GM19455 (cell line): Measurements from ENCODE around the gene TENT5A.
"Not testable (repeated sequence)": the region's sequence is repeated elsewhere in the genome, so short reads cannot be mapped to it uniquely, and the experiment has no call there.

ENCODE experiments used
- ATAC-seq: cut with Tn5 transposase; IDR thresholded peaks from one replicate; pipeline ENCODE4 v1.9.1; 2021; ENCODE audit not compliant: unreplicated experiment

TENT5A gene

GRCh38 chr6:81751388-81752083, 945 bp downstream of the TENT5A start:
- ATAC-seq: no peak

- no peak for ATAC-seq
These were observed 1.6 kb downstream of the TENT5A start for GRCh38 chr6:81750681-81751387.

- no peak for ATAC-seq
These were observed 2.3 kb downstream of the TENT5A start for GRCh38 chr6:81750200-81750599.

GRCh38 chr6:81749707-81750106, 2.8 kb downstream of the TENT5A start:
- ATAC-seq: no peak

- no peak for ATAC-seq
These were observed 3.5 kb downstream of the TENT5A start for GRCh38 chr6:81748994-81749393.

- no peak for ATAC-seq
These were observed 5.2 kb downstream of the TENT5A start for GRCh38 chr6:81747327-81747726.

GRCh38 chr6:81744131-81744530, 8.3 kb downstream of the TENT5A start:
- ATAC-seq: no peak

GRCh38 chr6:81743649-81744048, 8.8 kb downstream of the TENT5A start:
- ATAC-seq: no peak

- ATAC-seq: no peak
These were observed 10.8 kb downstream of the TENT5A start for GRCh38 chr6:81741689-81742088.

GRCh38 chr6:81740591-81740990, 11.9 kb downstream of the TENT5A start:
- not testable (repeated sequence) for ATAC-seq

- no peak for ATAC-seq
These were observed 13.0 kb downstream of the TENT5A start for GRCh38 chr6:81739230-81740195.

GRCh38 chr6:81736428-81736827, 16.1 kb downstream of the TENT5A start:
- ATAC-seq: no peak

GRCh38 chr6:81735756-81736380, 16.6 kb downstream of the TENT5A start:
- ATAC-seq: no peak

GRCh38 chr6:81734500-81735150, 17.9 kb downstream of the TENT5A start:
- ATAC-seq: no peak

- ATAC-seq: no peak
These were observed 18.4 kb downstream of the TENT5A start for GRCh38 chr6:81734081-81734480.

- ATAC-seq: no peak
These were observed 20.7 kb downstream of the TENT5A start for GRCh38 chr6:81731814-81732213.

- no peak for ATAC-seq
These were observed 24.5 kb downstream of the TENT5A start for GRCh38 chr6:81727876-81728517.

GRCh38 chr6:81725127-81725526, 27.4 kb downstream of the TENT5A start:
- no peak for ATAC-seq

- no peak for ATAC-seq
These were observed 29.8 kb downstream of the TENT5A start for GRCh38 chr6:81722506-81723223.
